ENCODE results near the gene VSTM1.
"Not testable (repeated sequence)": the region's sequence is repeated elsewhere in the genome, so short reads cannot be mapped to it uniquely, and the experiment has no call there.

Gene VSTM1, protein sequence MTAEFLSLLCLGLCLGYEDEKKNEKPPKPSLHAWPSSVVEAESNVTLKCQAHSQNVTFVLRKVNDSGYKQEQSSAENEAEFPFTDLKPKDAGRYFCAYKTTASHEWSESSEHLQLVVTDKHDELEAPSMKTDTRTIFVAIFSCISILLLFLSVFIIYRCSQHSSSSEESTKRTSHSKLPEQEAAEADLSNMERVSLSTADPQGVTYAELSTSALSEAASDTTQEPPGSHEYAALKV

DNA sequence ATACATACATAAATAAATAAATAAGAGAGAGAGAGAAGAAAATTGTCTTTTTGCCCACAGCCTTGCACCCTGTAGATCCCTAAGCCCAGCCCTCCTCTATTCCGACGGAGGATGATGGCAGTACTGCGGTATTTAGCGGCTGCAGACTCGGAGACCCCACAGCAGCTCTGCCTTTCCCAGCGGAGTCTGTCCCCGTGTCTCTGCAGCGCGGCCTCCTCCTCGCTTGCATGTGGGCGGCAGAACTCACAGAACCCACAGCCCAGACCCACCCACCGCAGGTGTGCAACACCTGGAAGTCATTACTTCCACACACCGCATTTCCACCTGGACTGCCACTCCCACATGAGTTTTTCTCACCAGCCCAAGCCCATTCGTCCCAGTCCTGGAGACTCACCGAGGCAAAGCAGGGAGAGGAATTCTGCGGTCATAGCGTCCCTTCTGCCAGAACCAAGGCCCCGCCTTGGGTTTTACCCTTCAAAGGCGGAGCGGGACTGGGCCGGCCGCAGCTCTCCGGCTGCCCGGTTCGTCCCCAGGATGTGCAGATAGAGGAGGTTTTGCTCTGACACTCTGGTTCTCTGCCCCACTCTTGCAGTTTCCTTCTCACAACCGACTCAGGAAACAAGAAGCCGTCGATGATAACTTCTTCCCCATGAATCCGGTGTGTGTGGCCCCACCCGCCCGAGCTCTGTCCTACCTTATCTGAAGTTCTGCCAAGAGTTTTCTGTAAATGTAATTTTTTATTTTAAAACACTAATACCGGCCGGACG is at the start of gene VSTM1:
TSS of gene VSTM1 (minus strand) at position 548 of the 767 bp plus-strand sequence. CDS start at position 428, 120 bp downstream.
- no peak for DNase-seq

DNA sequence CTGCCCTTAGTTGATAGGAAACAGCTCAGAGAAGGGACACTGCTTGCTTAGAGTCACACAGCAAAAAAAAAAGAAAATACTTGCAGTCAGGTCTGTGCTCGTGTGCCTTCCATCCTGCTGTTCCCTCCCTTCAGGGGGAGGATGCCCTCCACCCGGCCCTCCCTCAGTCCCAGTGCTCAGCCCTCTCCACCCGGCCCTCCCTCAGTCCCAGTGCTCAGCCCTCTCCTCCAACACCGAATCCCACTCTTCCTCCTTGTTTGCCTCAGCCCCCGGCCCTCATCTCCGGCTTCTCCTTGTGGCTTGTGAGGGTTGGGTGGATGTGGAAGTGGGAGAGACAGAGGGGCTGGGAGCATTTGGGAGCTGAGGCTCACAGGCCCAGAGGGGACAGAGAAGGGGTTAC is 46.0 kb upstream of the VSTM1 start:
- no peak for DNase-seq

DNA sequence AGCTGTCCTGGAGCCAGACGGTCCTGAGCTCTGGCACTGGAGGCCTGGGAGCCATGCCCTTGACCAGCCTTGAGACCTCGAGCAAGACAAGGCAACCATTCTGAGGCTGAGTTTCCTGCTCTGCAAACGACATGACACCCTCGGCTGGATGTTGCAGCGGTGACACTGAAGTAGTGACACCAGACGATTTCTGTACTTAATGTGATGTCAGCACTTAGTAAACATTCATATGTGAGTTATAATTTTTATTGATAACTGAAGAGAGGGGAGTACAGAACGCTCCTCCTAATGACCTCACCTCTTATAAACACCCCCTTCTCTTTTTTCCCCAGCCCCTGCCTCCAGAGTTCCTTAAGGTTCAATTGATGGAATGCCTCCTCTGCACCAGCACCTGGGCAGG is 44.8 kb upstream of the VSTM1 start:
- DNase-seq = no peak

DNA sequence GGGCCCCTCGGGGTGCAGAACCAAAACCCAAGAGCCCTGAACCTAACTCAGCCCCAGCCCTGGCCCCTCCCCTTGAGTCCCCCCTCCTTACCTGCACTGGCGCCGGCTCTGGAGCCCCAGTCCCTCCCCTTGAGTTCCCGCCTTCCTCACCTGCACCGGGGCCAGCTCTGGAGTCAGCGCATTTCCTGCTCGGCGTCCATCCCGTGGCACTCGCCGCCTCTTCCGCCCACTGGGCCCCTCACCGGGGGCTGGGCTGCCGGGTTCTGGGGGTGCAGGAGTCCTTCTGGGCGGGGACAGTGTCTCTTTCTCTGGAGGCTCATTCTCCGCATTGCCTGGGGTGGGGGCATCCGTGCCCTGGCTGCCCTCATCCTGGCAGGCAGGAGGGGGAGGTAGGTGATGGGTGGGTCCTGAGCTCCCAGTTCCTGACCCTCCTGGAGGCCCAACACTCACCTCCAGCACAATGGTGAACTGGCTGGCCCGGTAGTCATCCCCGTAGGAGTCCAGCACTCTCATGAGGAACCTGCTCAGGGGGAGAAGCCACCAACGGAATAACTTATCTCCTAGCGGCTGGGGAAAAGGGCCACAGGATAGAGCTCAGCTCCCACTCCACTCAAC is 44.3 kb upstream of the VSTM1 start:
- no peak for DNase-seq

DNA sequence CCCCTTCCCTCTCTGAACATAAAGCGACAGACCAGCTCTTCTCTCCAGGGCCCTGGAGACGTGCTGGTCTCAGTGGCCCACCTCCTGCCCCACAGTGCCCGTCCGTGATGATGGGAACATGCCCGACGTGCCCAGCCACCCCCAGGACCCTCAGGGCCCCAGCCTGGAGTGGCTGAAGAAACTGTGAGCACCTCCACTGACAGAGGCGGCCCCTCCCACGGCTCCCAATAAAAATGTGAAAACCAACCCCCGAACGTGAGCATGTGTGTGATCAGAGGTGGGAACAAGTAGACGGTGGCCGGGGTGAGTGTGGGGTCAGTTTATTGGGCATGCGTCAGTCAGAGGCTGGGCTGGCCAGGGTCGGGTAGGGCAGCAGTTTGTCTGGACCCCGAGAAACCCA is 43.0 kb upstream of the VSTM1 start:
- no peak for DNase-seq

DNA sequence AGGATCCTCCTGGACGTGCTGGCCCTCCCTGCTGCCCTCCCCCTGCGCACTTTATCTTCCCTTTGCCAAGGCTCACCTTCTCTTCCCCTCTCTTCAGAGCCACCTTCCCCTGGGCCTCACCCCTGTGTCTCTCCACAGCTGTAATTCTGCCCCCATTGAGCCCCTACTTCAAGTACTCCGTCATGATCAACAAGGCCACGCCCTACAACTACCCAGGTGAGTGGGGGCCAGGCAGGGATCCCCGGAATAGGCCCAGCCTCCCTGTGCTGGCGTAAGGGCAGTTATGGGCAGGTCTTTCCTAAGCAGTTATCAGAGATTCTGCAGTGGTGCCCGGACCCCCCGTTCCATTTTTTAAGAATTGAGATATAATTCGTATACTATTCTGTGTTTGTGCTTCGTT is 42.1 kb upstream of the VSTM1 start:
- DNase-seq = no peak

DNA sequence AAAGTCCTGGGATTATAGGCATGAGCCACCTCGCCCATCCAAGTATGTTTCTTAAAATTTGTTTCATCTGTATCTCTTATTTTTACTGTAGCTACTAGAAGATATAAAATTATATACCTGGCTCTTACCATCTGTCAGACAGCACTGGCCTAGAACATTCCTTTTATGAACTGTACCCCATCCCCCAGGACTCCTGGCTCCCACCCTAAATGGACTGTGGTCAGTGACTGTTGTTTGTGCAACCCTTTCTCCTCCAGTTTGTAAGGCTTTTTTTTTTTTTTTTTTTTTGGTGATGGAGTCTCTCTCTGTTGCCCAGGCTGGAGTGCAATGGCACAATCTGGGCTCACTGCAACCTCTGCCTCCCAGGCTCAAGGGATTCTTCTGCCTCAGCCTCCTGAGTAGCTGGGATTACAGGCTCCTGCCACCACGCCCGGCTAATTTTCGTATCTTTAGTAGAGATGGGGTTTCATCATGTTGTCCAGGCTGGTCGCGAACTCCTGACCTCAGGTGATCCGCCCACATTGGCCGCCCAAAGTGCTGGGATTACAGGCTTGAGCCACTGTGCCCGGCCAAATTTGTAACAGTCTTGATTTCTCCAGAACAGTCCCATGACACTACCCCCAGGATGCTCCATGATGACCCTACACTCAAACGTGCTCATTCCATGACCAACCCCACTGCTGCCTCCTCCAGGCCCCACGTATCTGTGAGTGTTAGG is 41.5 kb upstream of the VSTM1 start:
- DNase-seq = no peak

DNA sequence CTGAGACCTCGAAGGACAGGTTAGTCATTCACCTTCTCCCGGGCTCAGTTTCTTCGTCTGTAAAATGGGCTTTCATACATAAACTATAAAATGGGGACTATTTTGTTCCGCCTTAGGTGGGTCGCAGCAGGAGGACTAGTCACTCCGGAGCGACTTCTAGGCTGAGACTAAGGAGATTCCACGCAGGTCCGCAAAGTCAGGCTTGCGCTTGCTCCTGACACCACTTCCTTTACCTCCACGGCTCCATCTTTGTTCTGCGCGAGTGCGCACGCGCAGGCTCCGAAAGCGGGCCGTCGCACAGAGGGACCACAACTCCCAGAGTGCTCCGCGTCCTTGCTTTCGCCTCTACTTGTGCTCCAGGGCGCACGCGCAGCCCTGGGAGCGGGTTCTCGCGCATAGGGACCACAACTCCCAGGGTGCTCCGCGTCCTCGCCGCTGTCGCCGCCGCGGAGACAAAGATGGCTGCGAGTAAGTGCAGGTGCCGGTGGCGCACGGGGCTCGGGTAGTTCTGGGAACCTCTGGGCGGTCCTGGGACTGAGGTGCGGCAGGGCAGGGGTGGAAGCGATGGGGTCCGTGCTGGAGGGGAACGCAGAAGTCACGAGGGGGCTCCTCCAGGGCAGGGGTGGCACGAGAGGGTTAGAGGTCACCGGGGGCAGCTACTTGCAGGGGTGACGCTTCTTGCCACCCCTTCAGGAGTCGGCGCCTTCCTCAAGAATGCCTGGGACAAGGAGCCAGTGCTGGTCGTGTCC is 38.9 kb upstream of the VSTM1 start, which contains the start of gene NDUFA3:
TSS of gene NDUFA3 (plus strand) at position 435 of the 749 bp plus-strand sequence. CDS start at position 459, 24 bp downstream.
- peak; percentile 92 for DNase-seq

DNA sequence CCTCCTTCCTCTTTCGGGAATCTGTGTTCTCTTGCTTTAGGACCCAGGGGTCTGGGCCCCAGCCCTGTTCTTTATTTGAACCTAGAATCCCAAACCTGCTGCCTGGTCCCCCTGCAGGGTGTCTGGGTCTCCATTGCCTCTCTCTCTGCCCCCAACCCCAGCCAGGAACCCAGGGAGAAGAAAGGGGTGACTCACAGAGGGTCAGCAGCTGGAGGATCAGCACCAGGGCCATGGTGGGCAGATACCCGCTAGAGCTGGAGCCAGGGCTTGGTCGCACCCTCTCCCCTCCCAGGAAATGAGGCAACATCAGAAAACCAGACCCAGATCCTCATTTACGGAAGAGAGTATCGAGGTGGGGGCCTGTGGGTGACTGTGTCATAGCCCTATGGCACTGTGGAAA is 36.9 kb upstream of the VSTM1 start, which contains the start of gene OSCAR:
TSS of gene OSCAR (minus strand) at position 243 of the 400 bp plus-strand sequence. CDS start at position 232, 11 bp downstream.
- no peak for DNase-seq

DNA sequence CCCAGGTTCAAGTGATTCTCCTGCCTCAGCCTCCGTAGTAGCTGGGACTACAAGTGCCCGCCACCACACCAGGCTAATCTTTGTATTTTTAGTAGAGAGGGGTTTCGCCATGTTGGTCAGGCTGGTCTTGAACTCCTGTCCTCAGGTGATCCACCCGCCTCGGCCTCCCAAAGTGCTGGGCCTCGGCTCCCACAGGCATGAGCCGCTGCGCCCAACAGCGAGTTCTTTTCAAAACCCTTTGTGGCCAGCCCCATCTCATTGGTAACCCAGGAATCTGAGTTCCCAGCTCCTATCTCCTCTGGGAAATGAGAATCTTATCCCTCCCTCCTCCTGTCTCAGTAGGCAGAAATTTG is 36.2 kb upstream of the VSTM1 start:
- not testable (repeated sequence) for DNase-seq

DNA sequence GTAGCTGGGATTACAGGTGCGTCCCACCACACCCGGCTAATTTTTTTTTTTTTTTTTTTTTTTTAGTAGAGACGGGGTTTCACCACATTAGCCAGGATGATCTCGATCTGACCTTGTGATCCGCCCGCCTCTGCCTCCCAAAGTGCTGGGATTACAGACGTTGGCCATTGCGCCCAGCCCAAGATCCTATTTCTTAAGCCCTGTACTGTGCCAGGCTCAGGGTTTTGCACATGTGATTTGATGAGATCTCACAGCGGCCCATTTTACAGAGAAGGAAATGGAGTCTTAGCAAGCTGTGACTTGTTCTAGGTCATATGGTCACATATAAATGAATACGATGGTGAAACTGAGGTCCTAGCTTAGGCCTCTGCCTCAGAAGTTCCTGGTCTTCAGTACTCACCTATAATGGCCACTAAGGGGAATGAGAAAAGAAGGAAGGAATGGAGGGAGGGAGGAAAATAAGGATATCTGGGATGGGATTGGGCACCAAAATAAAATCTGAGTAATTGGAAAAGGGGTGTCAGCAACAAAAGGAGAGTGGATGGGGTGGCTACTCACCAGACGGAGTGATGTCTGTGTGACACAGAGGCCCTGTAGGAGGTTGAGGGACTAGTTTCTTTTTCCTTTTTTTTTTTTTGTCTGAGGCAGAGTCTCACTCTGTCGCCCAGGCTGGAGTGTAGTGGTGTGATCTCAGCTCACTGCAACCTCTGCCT is 35.6 kb upstream of the VSTM1 start:
- DNase-seq = no peak

DNA sequence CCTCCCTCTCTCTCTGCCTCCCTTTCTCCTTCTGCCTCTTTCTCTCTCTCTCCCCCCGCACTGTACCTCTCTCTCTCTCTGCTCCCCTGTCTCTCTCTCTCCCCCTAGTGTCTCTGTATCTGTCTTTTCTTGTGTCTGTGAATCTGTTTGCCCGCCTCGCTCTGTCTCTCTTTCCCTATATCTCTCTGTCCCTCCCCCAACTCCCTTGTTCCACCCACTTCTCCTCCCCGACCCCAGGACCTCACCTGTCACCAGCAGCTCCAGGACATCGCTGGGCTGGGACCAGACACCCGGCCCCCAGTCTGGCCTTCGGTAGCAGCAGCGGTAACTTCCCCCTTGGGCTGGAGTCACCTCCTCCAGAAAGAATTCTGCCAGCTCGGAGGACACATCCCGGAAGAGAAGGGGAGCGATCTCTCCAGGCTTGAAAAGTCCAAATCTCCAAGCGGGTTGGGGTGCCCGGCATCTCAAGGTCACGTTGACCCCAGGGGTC is 33.0 kb upstream of the VSTM1 start:
- no peak for DNase-seq

DNA sequence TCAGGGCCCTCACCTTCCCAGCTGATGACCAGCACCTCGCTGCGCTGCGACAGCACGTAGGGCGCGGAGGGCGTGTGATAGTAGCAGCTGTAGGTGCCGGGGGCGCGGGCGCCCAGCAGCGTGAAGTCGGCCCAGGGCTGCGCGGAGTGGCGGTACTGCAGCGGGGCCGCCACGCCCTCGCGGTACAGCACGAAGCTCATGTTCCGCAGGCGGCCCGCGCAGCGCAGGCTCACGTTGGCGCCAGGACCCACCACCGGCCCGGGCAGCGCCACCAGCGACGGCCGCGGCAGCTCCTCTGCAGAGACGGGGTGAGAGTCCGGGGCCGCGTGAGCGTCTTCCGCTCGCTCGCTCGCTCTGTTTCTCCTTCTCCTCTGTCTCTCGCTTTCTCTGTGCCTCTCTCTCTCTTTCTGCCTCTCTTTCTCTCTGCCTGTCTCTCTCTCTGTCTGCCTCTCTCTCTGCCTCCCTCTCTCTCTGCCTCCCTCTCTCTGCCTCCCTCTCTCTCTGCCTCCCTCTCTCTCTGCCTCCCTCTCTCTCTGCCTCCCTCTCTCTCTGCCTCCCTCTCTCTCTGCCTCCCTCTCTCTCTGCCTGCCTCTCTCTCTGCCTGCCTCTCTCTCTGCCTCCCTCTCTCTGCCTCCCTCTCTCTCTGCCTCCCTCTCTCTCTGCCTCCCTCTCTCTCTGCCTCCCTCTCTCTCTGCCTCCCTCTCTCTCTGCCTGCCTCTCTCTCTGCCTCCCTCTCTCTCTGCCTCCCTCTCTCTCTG is 32.3 kb upstream of the VSTM1 start:
- DNase-seq = peak; percentile 16

DNA sequence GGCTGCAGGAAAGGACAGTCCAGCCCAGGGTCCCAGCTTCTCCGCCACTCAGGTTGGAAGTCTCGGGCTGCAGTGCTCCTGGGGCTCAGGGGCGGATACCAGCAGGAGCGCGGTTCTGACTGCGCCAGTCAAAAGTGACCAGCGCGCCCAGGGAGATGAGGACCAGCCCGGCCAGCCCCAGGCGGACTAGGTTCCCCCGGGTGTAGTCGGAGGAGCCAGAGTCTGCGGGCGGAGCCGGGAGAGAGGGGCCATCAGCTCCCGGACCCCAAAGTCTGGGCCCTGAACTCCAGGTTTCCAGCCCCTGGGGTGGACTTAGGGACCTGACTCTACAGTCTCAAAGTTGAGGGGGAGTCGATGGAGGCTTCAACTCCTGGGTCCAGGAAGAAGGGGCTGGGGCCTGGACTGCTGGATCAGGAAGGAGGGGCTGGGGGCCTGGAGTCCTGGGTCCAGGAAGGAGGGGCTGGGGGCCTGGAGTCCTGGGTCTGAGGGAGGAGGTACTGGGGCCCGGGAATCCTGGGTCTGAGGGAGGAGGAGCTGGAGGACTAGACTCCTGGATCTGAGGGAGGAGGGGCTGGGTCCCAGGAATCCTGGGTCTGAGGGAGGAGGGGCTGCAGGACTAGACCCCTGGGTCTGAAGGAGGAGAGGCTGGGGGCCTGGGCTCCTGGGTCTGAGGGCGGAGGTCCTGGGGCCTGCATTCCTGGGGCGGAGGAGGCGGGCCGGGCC is 31.6 kb upstream of the VSTM1 start:
- no peak for DNase-seq

DNA sequence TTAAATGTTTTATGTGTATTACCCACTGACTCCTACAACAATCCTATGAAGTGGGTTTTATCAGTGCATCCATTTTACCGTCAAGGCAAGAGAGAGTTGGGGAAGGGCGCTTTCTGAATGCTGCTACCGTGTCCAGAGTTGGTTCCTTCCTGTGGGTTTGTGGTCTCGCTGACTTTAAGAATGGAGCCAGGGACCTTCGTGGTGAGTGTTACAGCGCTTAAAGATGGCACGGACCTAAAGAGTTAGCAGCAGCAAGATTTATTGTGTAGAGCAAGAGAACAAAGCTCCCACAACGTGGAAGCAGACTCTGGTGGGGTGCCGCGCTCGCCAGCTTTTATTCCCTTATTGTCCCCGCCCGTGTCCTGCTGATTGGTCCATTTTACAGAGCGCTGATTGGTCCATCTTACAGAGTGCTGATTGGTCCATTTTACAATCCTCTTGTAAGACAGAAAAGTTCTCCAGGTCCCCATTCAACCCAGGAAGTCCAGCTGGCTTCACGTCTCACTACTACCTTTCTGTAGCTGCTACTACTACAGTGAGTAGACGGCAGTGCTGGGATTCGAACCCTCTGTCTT is 30.8 kb upstream of the VSTM1 start:
- DNase-seq = no peak

DNA sequence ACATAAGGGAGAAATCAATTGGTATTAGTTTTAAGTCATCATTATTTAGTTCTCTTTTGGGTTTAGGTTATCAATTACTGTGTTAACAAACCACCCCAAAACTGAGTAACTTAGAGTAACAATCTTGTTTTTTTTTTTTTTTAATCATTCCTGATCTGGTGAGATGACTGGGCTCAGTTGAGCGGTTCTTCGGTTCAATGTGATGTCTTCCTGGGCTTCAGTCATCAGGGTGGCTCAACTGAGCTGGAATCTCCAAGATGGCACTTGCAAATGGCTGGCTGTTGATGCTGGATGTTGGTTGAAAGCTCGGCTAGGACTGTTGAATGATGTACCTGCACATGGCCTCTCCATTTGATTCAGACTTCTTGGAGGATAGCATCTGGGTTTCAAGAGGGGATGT is 20.7 kb upstream of the VSTM1 start:
- DNase-seq = no peak

DNA sequence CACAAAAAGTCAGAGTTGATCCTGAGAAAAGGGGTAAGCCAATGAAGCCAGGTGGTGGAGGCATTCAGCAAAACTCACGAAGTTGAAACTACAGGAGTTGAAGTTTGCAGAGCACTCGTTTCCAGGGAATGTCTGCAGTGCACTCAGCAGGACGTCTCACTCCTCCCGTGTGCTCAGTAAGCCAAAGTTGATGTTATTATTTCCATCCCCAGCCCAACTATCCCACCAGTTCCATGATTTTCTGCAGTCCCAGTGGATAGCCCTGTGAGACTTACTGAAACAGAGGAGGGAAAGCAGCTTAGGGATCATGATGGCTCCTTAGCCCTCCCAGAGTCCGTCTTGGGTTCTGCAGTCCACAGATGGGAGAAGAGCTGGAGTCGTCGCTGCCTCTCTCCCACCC is 17.3 kb upstream of the VSTM1 start, which contains the start of gene TARM1:
TSS of gene TARM1 (minus strand) at position 334 of the 400 bp plus-strand sequence. CDS start at position 309, 25 bp downstream.
- DNase-seq = no peak

DNA sequence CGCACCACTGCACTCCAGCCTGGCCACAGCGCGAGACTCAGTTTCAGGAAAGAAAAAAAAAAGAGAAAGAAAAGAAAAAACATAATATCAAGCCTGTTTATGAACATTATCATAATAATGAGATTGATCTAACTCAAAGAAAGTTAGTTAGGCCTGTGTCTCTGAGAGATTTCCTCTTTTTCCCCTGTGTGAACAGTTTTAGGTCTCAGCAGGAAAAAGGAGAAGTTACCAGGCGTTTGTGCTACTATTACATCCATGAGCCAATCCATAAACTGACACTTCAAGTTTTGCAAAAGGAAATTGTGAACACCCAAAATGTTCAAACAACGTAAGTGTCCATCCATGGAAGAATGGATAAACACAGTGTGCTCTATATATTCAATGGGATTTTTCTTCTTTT is 13.6 kb upstream of the VSTM1 start:
- DNase-seq = no peak

DNA sequence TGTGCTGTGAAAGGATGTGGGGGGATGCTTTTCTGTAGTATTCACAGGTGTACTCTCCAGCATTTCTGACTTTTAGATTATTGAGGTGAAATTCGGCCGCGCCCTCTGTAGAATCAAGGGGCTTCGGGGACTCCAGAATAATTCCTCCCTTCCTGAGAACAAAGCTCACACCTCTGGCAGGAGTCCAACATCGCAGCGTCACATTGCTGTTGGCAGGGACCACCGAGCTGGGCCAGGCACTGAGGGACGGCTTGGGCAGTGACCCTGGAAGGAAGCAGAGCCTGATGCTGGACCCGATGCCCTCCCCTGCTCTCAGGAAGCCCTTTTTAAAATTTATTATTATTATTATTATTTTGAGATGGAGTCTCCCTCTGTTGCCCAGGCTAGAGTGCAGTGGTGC is 11.2 kb upstream of the VSTM1 start:
- no peak for DNase-seq

DNA sequence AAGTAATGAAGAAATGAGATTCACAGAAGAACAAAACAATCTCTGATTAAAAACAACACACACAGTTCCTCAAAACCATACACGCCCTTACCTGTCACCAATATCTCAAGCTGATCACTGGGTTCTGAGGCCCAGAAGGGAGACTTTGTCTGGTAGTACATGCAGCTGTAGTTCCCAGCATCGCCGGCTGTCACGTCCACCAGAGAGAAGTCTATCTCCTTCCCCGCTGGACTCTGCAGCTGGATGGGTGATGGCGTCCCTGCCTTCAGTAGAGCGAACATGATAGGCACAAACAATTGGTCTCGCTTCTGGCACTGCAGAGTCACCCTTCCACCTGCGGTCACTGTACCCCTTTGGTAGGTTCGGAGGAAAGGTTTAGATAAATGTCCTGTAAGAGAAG is 10.1 kb upstream of the VSTM1 start:
- no peak for DNase-seq

Measured in DMS79 treated with DMSO at 0.1 percent for 48 hours (cell line).